HG03571 (cell line): Measurements from ENCODE around the gene NFYC.

Source experiments
- ATAC-seq: cut with Tn5 transposase; IDR thresholded peaks from one replicate; pipeline ENCODE4 v1.9.1; 2021; ENCODE audit not compliant: unreplicated experiment

The NFYC gene

DNA sequence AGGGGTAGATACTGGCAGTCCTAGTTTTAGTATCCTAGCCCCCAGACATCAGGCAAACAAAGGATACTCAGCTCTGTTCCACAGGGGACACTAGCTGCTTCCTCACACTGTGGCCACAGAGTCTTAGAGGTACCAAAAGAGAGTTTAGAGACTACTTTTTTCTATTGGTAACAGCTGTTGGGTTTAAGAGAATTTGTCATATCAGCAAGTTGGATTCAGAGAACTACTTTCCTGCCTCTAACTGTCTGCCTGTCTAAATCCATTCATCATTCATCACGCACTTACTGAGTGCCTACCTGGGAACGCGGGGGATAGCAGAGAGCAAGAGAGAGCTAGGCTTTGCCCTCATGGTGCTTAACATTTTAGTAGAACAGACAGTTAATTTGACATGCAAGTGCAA, 65.0 kb downstream of the NFYC start:
- ATAC-seq: no peak

DNA sequence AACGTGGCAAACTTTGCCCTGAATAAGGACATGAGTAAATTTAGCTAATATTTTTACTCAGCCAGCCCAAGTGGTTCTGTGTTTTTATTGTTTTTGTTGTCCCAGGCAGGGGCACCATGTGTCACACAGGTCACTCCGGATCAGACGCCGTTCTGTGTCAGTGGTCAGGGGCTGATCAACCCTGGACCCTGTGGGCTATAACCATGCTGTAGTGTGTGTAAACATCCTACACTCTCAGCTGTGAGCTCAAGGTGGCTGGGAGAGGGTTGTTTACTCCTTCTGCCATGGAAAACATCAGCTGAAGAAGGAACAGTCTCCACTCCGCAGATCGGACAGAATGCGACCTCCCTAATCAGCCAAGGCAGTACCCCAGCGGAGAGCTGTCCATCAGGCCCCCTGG, 65.6 kb downstream of the NFYC start:
- ATAC-seq: no peak

DNA sequence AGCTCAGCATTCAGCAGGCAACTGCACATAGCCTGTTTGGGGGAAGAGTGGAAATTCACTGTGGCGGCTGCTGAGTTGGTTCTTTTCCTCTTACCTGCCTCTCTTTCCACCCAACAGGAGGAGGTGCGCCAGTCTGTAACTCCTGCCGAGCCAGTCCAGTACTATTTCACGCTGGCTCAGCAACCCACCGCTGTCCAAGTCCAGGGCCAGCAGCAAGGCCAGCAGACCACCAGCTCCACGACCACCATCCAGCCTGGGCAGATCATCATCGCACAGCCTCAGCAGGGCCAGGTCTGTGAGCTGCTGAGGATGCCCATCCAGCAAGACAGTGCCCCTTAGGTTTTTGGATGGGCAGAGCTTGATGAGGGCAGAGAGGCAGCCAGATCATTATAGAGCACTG, 66.5 kb downstream of the NFYC start:
- ATAC-seq: no peak

DNA sequence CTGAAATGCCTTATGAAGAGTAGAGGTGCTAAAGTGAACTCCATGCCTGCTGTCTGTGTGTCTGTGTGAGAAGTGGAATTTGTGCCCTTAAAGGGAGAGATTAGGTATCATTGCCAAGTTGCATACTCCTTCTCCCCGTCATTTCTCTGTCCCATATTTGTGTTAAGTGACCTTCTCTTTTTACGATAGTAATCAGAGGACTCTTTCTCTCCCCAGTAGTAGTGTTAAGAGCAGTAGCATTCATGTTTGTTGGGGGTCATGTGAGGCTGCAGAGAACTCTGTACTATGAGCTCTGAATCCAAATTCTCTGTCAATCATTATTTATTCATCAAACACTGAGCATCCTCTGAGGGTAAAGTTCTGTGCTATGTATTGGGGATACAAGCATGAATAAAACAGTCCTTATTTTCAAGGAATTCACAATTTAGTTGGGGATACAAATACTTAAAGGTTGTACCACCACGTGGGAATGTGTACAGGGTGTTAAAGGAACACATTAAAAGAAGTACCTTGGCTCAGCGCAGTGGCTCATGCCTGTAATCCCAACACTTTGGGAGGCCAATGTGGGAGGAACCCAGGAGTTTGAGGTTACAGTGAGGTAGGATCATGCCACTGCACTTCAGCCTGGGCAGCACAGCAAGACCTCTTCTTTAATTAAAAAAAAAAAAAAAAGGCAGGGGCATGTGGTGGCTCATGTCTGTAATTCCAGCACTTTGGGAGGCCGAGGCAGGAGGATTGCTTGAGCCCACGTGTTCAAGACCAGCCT, 67.3 kb downstream of the NFYC start:
- no peak for ATAC-seq

DNA sequence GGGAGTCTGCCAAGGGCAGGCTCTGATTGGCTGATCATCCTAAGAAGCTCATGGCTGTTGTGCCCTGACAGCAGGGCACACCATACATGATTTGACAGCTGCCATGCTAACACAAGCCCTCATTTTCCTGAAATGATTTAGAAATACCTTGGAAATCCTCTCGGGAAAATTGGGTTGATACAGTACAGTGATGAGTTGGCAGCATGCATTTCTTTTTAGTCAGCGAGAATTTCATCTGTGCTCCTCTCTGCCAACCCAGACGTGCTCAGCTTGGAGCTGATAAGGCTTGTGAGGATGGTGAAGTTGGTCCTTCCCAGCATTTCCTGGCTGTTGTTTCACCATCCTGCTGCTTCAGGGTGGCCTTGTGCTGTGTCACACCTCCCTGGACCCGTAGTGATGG, 69.5 kb downstream of the NFYC start:
- no peak for ATAC-seq

DNA sequence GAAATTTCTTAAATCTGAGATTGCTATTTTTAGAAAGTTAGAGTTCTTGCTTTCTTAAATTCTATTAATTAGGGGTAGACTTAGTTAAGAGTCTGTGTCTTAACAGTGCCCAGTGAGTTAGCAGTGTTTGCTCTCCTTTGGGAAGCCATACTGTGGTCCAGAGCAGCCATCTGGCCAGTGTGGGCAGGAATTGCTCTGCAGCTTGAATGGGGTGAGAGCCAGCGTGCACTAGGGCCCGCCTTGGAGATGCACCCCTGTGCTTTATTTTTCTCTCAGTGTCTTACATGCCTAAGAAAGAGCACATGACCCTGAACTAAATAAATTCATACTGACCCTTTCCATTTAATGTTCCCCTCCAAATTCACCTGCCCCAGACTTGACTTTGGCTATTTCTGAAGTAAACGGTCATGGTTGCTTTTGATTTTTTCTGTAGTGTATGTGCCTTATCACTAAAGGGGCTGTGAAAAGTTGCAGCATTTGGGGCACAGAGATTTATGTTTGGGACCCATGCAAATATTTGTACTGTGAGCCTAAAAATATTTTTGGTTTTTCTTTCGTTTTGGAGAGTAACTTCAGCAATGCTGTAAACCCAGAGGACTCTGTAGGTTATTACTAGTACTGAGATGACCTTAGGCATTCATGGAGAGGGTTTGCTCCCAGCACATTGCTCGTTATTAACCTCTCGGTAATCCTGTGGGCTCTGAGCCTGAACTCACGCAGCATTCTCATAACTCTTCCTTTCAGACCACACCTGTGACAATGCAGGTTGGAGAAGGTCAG, 70.8 kb downstream of the NFYC start:
- ATAC-seq: no peak

DNA sequence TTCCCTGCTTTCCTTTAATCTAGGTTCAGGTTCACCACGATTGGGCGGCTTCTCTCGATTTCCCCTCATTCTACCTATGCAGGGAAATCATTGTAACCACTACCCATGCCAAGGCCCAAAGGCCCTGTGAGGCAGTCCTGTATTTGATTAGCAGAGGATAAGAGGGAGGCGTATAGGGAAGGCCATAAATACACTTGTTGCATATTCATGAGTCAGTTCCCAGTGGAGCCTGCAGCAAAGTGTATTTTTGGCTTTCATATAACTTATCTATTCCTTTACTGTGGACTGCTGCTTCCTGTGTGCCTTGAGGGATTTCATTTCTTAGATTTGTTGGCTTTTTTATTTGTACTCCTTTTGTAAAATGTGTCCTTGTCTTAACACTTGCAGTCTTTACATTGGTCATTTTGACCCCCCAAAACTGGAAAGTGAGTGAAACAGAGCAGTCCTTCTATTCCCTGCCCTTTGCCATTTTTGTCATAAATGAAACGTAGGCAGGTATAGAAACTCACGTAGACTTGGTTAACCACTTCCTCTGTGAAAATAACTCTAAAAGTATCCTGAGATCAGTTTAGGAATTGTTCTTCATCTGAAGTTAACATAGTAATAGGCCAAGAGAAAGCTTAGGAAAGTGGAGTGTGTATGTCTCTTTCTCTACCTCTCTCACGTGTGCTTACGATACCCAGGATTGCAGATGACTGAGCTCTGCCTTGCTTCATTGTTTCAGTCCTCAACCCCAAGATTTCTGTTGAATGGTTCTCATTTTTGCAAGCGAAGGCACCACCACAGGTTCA, 72.4 kb downstream of the NFYC start:
- no peak for ATAC-seq

DNA sequence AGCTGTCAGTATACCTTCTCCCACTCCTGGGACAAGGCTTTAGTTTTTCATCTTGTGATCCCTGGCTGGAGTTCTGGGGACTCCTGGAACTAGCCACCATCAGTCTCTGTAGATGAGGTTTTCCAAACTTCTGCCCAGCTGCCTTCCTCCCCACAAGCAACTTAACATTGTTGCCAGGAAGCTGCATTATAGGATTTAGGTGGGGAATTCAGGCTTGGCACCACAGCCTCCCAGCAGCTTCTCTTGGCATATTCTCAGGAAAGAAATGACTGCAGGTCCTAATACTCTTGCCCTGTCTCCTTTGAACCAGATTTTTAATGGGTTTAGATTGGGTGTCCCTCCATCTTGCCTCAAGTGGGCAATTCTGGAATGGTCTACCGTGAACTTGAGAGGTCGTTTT, 73.5 kb downstream of the NFYC start:
- ATAC-seq: no peak

DNA sequence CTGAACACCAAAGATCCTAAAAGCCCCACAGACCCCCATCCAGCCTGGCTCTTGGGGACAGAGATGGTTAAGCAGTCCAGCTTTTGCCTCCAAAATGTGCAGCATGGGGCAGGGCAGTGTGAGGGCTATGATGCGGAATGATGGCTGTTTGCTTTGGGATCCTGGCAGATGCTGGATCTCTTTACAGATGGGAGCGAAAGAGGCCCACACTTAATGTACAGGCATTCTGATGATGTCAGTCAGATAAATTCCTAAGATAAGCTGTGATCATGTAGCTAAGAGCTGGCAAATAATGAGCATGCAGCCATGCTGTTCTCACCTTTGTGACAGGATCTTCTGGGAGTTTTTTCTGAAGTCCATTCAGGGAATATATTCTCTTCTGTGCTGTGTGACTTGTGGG, 74.5 kb downstream of the NFYC start:
- no peak for ATAC-seq

DNA sequence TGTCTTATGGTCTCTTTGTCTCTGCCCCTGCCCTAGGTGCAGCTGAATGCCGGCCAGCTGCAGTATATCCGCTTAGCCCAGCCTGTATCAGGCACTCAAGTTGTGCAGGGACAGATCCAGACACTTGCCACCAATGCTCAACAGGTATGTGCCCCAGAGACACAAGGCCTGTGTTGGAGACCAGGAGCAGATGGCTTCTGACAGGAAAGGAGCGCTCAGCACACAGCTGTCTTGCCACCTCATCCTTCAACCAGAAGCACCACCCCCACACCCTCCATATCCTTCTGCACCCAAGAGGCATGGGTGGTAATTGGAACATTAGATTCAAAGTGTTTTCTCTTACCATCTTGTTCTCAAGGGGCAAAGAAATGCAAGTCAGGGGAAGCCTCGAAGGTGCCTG, 75.1 kb downstream of the NFYC start:
- no peak for ATAC-seq

DNA sequence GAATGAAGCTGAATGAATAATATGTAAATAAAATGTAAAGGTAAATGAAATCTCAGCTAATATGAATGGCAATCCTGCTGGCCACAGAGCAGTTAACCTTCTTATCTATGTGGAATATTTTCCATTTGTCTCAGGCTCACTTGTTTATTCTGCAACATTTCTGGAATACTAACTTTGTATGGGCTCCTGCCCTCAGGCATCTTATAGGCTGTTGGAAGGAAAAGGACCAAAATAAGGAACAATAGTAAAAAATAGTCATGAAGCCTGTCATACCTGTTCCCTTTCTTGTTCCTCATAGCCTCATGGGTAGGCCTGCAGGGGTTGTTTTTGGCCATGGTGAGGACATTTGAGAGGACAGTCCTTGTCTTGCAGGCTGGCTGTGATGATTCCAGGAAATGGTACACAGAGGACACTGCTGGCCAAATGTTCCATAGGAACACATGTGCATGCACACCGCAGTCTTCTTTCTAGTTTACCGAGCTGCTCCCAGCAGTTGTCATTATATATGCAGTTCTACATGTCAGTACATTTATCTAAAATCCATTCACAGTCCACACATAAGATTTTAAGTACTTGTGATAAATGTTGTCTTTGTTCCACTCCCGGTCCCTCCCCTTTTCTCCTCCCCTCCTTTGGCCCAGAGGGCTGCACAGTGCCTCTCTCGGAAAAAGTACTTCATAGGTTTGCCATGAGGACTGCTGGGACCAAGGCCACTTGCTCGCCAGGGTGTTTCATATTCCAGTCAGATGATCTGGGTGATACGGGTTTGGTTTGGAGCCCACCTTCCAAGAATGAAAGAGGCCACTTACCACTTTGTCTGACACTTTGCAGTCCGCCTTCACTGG, 76.9 kb downstream of the NFYC start:
- ATAC-seq: no peak

DNA sequence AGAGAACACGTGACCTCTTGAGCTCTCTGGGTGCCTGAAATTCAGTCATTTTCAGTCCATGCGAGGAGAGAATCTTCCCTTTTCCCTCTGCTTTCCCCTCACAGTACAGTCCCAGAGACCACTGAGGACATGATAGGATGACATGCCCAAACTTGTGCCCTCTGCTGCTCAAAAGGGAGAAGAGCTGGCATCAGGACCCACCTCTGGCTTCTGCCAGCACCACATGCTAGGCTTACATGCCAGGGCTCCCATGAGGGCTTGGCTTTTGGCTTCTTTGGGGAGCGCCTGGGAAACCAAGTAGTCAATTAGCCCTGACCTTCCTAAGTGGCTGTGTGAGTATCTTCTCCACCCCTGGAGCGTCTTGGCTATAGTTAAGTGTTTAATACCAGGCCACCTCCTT, 78.3 kb downstream of the NFYC start:
- ATAC-seq: no peak

DNA sequence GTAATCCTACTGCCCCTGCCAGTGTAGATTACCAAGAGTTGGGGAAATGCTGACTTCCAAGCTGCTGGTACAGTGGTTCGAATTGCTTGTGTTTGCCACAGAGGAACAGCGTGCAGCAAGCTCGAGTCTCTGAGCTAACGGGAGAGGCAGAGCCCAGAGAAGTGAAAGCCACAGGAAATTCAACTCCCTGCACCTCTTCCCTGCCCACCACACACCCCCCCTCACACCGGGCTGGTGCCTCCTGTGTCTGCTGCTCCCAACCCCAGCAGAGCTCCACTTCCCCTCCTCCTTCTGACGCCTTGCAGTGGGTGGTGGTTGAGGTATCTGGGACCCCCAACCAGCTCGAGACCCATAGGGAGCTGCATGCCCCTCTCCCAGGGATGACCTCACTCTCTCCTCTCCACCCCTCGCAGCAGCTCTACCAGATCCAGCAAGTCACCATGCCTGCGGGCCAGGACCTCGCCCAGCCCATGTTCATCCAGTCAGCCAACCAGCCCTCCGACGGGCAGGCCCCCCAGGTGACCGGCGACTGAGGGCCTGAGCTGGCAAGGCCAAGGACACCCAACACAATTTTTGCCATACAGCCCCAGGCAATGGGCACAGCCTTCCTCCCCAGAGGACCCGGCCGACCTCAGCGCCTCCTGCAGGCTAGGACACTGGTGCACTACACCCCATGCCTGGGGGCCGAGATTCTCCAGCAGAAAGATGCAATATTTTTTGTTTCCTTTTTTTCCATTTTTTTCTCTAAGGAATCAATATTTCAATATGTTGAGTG, 79.0 kb downstream of the NFYC start:
- no peak for ATAC-seq

DNA sequence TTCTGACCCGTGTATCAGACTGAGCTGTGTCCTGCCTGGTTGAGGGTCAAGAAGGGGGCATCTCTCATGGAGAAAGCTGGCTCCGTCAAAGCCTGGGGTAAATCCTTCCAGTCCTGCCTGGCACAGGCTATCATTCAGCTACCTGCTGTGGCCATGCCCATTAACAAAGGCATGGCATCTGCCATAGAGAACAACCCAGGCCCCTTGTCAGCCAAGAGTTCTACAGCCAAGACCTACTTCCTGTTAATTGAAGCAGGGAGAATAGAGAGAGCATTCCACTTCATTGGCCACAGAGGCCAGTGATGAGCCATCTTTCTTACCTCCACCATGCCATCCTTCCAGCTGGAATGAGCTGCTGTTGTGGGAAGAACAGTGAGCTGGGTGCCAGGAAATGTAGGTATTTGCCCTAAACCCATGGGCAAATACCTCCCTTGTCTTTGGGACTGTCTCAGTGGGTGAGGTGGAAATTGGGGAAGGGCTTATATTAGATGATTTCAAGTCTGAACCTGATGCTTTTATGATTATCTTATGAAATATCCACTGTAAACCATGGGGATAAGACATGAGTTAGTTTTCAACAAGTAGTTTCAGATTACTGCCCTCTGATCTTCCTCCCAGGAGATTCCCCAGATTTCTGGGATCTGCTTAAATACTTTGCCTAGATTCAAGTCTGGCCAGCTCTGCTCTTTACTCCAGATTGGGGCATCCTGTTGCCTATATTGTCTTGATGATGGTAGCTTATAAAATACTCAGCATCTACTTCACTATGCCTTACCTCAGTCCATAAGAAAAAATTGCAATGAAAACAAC, 80.8 kb downstream of the NFYC start:
- ATAC-seq: no peak

DNA sequence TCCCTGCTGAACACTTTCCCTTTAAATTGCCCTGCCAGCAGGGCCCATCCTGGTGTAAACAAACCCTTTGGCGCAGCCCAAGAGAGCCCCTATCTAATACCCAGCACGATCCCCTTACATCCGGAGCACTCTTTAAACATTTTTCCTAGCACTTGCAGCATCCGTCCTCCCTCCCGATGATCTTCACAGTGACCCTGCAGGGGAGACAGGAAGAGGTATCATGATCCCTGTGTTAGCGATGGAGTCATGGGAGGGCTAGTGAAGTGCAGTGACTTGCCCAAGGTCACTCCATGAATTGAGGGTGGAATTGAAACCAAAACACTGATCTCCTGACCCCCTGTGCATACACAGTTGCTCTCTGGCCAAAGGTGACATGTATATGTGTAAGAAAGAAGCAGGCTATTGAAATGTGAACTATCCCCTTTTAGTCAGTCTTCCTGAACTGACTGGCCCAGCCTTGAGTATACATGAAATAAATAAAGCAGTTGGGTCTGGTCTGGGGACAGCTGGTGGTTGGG, 82.3 kb downstream of the NFYC start:
- no peak for ATAC-seq

DNA sequence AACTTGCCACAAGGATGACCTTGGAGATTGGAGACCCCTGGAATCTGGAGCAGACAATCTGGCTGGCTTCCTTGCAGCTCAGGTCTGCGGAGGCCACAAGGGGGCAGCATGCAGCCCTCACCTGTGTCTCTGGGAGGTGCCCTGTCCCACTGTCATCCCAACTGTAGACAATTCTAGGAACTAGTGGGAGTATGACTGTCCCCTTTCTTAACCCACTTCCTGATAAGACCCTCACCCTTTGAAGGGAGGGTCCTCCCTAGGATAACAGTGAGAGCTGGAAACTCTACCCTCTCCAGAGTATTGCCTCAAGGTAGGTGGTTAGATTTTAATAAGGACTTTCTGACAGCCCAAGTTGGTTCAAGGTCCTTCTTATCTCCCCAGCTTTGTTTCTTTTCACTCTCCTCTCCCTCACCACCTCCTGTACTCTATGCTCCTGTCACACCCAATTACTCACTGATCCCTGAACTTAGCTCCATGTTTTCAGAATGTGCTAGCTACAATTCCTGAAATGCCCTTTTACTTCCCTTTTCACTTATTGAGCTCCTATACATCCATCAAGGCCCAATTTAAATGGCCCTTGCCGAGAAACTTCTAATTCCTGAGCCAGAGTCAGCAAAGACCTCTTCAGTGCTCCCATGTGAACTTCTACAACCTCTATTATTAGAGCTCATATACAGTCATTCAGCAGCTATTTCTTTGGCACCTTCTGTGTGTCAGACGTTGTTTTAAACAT, 82.9 kb downstream of the NFYC start:
- no peak for ATAC-seq

DNA sequence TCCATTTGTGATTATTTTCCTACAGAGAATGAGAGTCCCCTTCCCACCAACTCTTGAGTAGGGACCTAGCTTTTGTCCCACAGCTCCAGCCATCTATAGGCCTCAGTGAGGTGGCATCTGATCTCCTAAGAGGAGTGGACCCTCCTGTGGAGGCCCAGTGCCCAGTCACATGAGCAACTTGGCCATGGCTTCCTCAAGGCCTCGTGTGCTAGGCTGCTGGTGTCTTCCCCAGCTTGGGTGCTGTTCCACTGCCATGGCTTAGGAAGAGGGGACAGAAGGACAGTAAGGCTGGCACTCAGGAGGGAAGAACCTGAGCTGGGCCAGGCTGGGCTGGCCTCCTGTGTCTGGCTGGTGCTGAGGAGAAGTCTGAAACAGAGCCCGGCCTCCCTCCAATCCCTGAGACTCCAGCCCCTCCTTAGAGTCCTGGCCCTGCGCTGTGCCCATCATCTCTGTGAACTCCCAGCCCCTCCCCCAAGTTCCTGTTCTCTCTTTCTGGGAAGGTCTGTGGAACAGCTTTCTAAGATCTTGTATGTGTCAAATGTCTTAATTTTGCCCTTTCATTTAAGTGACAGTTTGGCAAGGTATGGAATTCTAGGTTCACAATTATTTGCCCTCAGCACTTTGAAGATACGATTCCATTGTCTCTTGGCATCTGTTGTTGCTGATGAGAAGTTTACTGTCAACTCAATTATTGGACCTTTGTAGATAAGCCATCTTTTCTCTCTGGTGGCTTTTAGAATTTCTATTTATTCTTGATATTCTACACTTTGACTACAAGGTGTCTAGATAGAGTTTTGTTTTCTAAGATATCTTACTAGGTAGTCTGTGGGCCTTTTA, 85.0 kb downstream of the NFYC start:
- ATAC-seq: no peak
